ENCODE measurements around the gene CHST6. TPM values are rescaled to one million over a fixed set of nuclear protein-coding genes. Genes with fewer than 3 reads are reported as not detected.
A peak's percentile ranks its signal among the peaks of the same experiment; 100 is the strongest.

Gene CHST6
- total RNA-seq, 1 experiment from 2014 or later: 6.8 TPM

DNA sequence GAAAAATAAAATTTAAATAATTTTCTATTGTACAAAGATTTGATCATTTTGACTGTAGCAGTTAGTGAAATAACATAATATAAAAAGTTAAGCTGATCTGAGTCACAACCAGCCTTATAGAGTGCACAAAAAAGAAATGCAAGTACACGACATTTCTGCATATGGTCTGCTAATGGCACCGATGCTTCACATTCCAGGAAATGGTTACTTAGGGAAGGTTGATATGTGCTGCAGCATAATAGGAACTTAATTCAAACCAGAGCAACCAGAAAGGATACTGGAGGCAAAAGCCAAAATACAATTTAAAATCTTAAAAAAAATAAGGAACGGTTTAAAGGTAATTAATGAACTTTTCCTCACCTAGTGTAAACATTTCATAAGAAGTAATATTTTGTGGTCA, 51.9 kb downstream of the CHST6 start:
- POLR2A ChIA-PET (ENCODE audit: unreplicated experiment): no interaction called here
- no peak overlapping the region for H2AFZ ChIP-seq

DNA sequence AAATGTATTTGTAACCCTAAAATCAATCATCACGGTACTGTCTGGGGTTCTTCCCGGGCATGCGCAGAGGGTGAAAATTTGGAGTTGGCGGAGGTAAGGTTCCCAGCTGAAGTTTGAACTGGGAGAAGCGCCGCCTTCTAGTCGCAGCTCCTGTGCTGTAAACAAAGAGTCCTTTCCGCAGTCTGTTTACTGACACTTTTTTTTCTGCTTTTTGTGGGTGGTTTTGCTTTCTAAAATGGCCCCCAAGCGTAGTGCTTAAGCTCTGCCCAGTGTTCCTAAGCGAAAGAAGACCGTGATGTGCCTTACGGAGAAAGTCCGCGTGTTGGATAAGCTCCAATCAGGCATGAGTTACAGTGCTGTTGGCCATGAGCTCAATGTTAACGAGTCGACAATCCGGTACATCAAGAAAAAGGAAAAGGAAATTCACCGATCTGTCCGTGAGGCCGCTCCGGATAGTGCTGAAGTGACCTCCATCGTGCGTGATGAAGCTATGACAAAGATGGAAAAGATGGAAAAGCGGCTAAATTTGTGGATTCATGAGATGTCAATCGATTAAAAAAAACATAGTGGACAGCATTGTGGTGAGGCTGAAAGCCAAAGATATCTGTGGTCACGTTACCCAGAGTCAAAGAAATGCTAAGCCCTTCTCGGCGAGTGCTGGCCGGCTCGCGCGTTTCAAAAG, 61.4 kb downstream of the CHST6 start:
- DNase-seq: peak; percentile 69 to 91
- TSS peak; percentile 95 for BruUV-seq (replicated peaks)
- POLR2A ChIA-PET (ENCODE audit: unreplicated experiment): interaction anchor here (0.6 to 1.2 kb wide), 9 partner anchors 10 to 734 kb away, joined by 3 to 11 read pairs (median 5); partner anchors contain the start of genes MLKL and TMEM231
- Histone ChIP-seq H3K4me3 (peak overlapping the region; percentile 92), H4K20me1 (ENCODE audit: insufficient read depth) (0 out of 2 replicates have a peak, but pooled peaks cover under 1% of the 10 kb centered on the region), H3K4me1 (replicated peaks; ENCODE audit: insufficient read depth) (peaks cover 13% of the 10 kb centered on the region; the same call in 1 of the 2 replicates), H3K27ac (peak overlapping the region; percentile 80), H3K79me2 (ENCODE audit: low read depth) (peaks cover 39% of the 10 kb centered on the region), H3K9me3 (ENCODE audit: insufficient read depth, low read depth) (no peaks in the 10 kb centered on the region), H3F3A (ENCODE audit: insufficient read depth, low read depth) (peaks cover 21% of the 10 kb centered on the region; the same call in 1 of the 2 replicates), H3K4me2 (peak overlapping the region; percentile 98), H3K27me3 (ENCODE audit: insufficient read depth, low read depth) (no peaks in the 10 kb centered on the region), H3K36me3 (ENCODE audit: low read depth) (no peaks in the 10 kb centered on the region), H3K9me2 (ENCODE audit: insufficient read depth) (no peaks in the 10 kb centered on the region), H2AFZ (peak overlapping the region; percentile 78)
- intact Hi-C loops (cut with micrococcal nuclease; ENCODE audit: unreplicated experiment): loop anchor here (2.0 kb wide), 1 partner anchor 31 kb away; the partner anchor contains the start of gene TMEM170A
- TF ChIP-seq, protein P1, sequence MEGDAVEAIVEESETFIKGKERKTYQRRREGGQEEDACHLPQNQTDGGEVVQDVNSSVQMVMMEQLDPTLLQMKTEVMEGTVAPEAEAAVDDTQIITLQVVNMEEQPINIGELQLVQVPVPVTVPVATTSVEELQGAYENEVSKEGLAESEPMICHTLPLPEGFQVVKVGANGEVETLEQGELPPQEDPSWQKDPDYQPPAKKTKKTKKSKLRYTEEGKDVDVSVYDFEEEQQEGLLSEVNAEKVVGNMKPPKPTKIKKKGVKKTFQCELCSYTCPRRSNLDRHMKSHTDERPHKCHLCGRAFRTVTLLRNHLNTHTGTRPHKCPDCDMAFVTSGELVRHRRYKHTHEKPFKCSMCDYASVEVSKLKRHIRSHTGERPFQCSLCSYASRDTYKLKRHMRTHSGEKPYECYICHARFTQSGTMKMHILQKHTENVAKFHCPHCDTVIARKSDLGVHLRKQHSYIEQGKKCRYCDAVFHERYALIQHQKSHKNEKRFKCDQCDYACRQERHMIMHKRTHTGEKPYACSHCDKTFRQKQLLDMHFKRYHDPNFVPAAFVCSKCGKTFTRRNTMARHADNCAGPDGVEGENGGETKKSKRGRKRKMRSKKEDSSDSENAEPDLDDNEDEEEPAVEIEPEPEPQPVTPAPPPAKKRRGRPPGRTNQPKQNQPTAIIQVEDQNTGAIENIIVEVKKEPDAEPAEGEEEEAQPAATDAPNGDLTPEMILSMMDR (conservative IDR thresholded peaks at IDR 0.05): no peak
- no peak for TF ChIP-seq EZH2 (IDR thresholded peaks at IDR 0.05; ENCODE audit: low read depth)
- CTCF ChIA-PET: interaction anchor here (0.8 kb wide), 1 partner anchor 83 kb away, joined by 3 read pairs; no protein-coding TSS in a partner anchor

More for the DNA sequence above, 51.9 kb downstream of the CHST6 start:
- Histone ChIP-seq H4K20me1 (ENCODE audit: insufficient read depth) (peaks cover 4% of the 10 kb centered on the region; the same call in 1 of the 2 replicates), H3K36me3 (ENCODE audit: low read depth) (0 out of 2 replicates have a peak, but pooled peaks cover 5% of the 10 kb centered on the region), H3F3A (ENCODE audit: insufficient read depth, low read depth) (peaks cover under 1% of the 10 kb centered on the region), H3K9me2 (ENCODE audit: insufficient read depth) (no peaks in the 10 kb centered on the region), H3K79me2 (ENCODE audit: low read depth) (no peaks in the 10 kb centered on the region), H3K4me1 (replicated peaks; ENCODE audit: insufficient read depth) (no peaks in the 10 kb centered on the region), H3K4me3 (no peak overlapping the region), H3K4me2 (no peak overlapping the region), H3K27me3 (ENCODE audit: insufficient read depth, low read depth) (no peaks in the 10 kb centered on the region), H3K9me3 (ENCODE audit: insufficient read depth, low read depth) (no peaks in the 10 kb centered on the region), H3K27ac (no peak overlapping the region)
- DNase-seq: no peak
- intact Hi-C loops (cut with micrococcal nuclease; ENCODE audit: unreplicated experiment): no loop called here
- TF ChIP-seq, protein P1 (conservative IDR thresholded peaks at IDR 0.05): no peak
- TF ChIP-seq EZH2 (IDR thresholded peaks at IDR 0.05; ENCODE audit: low read depth): no peak
- BruUV-seq (replicated peaks): no TSS peak
- CTCF ChIA-PET: no interaction called here

DNA sequence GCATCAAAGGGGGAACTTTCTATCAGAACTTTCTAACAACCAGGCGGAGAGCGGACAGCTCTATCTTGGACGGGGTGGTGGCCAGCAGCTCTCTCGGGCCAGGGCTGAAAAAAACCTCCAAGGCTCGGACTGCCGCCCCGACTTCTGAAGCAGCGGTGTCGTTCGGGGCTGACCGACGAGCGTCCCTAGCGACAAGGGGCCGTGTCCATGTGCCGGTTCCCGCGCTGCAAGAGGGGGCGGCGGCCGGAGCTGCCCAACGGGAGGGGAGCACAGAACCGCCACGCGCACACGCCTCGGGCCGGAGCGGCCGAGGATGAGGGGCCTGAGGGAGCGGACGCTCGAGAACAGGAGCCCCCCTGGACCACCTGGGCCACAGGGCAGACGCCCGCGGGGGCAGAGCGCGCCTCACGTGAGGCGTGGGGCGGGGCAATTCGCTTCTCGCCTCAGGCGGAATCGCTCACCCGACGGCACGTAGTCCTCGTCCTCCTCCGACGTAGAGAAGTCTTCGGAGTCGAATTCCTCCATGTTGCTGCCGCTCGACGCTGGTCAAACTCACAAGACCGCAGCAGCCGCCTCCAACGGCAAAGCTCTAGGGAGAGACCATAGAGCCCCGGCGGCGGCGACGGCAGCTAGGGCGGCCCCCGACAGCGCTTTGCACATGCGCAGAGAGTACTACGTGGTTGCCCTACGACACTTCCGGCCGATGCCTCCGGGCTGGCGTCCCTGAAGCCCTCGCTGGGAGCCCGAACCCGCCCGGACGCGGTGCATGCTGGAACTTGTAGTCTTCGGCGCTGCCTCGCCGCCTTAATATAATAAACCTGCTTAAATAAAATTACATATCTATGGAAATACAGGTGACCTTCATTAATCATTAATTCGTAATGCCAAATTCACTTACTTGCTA, 62.2 kb downstream of the CHST6 start, which contains the start of gene CFDP1:
TSS of gene CFDP1 (minus strand) at position 676 of the 904 bp plus-strand sequence. CDS start at position 525, 151 bp downstream.
- Histone ChIP-seq H3K79me2 (ENCODE audit: low read depth) (peaks cover 47% of the 10 kb centered on the region), H3F3A (ENCODE audit: insufficient read depth, low read depth) (peaks cover 19% of the 10 kb centered on the region; the same call in 1 of the 2 replicates), H3K27ac (peak within 1 kb of the TSS; percentile 80), H3K4me3 (peak within 1 kb of the TSS; percentile 92), H3K36me3 (ENCODE audit: low read depth) (no peaks in the 10 kb centered on the region), H3K9me3 (ENCODE audit: insufficient read depth, low read depth) (no peaks in the 10 kb centered on the region), H3K9me2 (ENCODE audit: insufficient read depth) (no peaks in the 10 kb centered on the region), H4K20me1 (ENCODE audit: insufficient read depth) (0 out of 2 replicates have a peak, but pooled peaks cover 6% of the 10 kb centered on the region), H3K4me2 (peak within 1 kb of the TSS; percentile 98), H2AFZ (peak within 1 kb of the TSS; percentile 78), H3K27me3 (ENCODE audit: insufficient read depth, low read depth) (no peaks in the 10 kb centered on the region), H3K4me1 (replicated peaks; ENCODE audit: insufficient read depth) (peaks cover 13% of the 10 kb centered on the region; the same call in 1 of the 2 replicates)
- peak; percentile 81 to 94 for DNase-seq
- intact Hi-C loops (cut with micrococcal nuclease; ENCODE audit: unreplicated experiment): no loop called here
- TF ChIP-seq, protein P1 (conservative IDR thresholded peaks at IDR 0.05): no peak
- no peak for TF ChIP-seq EZH2 (IDR thresholded peaks at IDR 0.05; ENCODE audit: low read depth)
- ChIA-PET POLR2A (ENCODE audit: unreplicated experiment) (interaction anchor here (0.6 to 1.2 kb wide), 10 partner anchors 9 to 733 kb away, joined by 3 to 11 read pairs (median 5); partner anchors contain the start of genes MLKL and TMEM231), CTCF (interaction anchor here (0.8 kb wide), 1 partner anchor 84 kb away, joined by 3 read pairs; no protein-coding TSS in a partner anchor)
- BruUV-seq (replicated peaks): no TSS peak

Measured in PC-9 (cell line).